ENCODE measurements around the gene NT5M. TPM values are rescaled to one million over a fixed set of nuclear protein-coding genes. Genes with fewer than 3 reads are reported as not detected.

NT5M gene
- total RNA-seq, 2 donors from 2014 or later = 0.92 TPM; not detected in 1

DNA sequence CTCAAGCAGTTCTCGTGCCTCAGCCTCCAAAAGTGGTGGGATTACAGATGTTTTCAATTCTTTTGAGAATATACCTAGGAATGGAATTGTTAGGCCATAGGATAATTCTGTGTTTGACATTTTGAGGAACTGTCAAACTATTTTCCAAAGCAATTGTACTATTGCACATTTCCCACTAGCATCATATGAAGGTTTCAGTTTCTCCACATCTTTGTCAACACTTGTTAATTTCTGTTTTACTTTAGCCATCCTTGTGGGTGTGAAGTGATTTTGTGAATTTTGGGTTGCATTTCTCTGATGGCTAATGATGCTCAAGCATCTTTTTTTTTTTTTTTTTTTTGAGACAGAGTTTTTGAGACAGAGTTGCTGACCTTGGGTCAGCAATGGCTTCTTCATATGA is 6.2 kb downstream of the NT5M start:
- TF ChIP-seq, protein P1, sequence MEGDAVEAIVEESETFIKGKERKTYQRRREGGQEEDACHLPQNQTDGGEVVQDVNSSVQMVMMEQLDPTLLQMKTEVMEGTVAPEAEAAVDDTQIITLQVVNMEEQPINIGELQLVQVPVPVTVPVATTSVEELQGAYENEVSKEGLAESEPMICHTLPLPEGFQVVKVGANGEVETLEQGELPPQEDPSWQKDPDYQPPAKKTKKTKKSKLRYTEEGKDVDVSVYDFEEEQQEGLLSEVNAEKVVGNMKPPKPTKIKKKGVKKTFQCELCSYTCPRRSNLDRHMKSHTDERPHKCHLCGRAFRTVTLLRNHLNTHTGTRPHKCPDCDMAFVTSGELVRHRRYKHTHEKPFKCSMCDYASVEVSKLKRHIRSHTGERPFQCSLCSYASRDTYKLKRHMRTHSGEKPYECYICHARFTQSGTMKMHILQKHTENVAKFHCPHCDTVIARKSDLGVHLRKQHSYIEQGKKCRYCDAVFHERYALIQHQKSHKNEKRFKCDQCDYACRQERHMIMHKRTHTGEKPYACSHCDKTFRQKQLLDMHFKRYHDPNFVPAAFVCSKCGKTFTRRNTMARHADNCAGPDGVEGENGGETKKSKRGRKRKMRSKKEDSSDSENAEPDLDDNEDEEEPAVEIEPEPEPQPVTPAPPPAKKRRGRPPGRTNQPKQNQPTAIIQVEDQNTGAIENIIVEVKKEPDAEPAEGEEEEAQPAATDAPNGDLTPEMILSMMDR (IDR thresholded peaks at IDR 0.05) = no peak
- H3K4me1 ChIP-seq (ENCODE audit: control insufficient read depth in 1 of 2, low read depth in 2 of 2) = peaks cover 0 to 2% of the 10 kb centered on the region in 2 donors
- H3K9me3 ChIP-seq = no peaks in the 10 kb centered on the region
- H3K27me3 ChIP-seq (replicated peaks; ENCODE audit: insufficient read depth) = no peaks in the 10 kb centered on the region
- H3K36me3 ChIP-seq = no peaks in the 10 kb centered on the region
- no peak overlapping the region for H3K4me3 ChIP-seq
- DNase-seq (ENCODE audit: low spot score) = no peak
- no peak overlapping the region for H3K27ac ChIP-seq
- no peak for ATAC-seq (ENCODE audit: insufficient number of reproducible peaks, low FRiP score, low read depth)

DNA sequence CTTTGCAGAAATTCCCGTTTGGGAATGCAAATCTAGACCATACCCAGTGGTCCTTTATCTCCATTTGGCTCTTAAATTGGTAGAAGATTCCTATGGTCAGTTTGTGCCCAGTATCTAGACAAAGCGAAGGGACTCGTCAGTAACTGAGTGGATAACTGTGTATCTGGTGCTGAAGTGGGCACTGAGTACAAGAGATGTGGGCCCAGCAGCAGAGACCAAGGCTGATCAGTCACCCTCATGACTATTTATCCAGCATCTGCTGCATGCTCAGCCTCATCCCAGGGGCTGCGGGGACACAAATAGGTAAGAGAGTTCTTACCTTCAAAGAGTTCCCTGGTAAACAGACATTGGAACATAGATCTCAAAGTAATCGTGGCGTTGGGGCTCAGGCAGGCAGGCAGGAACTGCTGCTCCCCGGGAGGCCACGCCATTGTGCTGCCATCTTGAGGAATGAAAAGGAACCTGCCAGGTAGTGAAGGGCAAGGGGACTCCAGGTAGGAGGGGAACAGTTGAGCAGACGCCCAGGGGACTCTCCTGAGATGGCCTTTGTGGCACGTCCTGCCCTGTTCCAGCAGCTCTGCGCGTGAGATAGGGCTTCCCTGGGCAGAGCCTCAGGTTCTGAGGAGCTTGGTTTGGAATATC is 10.3 kb downstream of the NT5M start:
- ATAC-seq (ENCODE audit: insufficient number of reproducible peaks, low FRiP score, low read depth) (no peak), DNase-seq (ENCODE audit: low spot score) (no peak)
- TF ChIP-seq, protein P1 (IDR thresholded peaks at IDR 0.05) = peak; percentile 17
- H3K27me3 ChIP-seq (replicated peaks; ENCODE audit: insufficient read depth) = no peaks in the 10 kb centered on the region
- no peaks in the 10 kb centered on the region for H3K9me3 ChIP-seq
- no peak overlapping the region for H3K27ac ChIP-seq
- H3K4me1 ChIP-seq (ENCODE audit: control insufficient read depth in 1 of 2, low read depth in 2 of 2) = no peaks in the 10 kb centered on the region
- H3K36me3 ChIP-seq = no peaks in the 10 kb centered on the region
- no peak overlapping the region for H3K4me3 ChIP-seq

DNA sequence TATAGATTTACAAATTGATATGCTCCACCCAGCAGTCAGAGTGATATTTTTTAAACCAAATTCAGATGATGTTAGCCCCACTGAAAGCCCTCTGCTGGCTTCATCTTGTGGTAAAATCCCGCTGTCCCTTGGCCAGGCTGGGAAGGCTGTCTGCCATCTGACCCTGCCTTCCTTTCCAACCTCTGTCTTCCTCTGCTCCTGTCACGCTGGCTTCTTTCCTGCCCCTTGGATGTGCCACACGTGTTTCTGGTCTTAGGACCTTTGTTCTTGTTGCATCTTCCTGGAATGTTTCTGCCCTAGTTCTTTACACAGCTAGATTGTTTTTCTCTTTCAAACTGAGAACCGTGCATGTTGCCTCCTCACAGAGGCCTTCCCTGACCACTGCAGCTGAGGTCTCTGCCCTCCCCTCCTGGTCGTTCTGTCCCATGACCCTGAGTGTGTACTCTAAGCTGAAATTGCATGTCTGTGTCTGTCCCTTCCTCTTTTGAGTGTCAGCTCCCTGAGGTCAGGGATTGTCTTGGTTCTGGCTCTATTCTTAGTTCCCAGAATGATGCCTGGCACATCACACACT is 11.4 kb downstream of the NT5M start:
- Histone ChIP-seq H3K9me3 (no peaks in the 10 kb centered on the region), H3K27me3 (replicated peaks; ENCODE audit: insufficient read depth) (no peaks in the 10 kb centered on the region), H3K36me3 (no peaks in the 10 kb centered on the region), H3K27ac (no peak overlapping the region), H3K4me3 (no peak overlapping the region), H3K4me1 (ENCODE audit: control insufficient read depth in 1 of 2, low read depth in 2 of 2) (no peaks in the 10 kb centered on the region)
- no peak for DNase-seq (ENCODE audit: low spot score)
- no peak for ATAC-seq (ENCODE audit: insufficient number of reproducible peaks, low FRiP score, low read depth)
- TF ChIP-seq, protein P1 (IDR thresholded peaks at IDR 0.05) = no peak

DNA sequence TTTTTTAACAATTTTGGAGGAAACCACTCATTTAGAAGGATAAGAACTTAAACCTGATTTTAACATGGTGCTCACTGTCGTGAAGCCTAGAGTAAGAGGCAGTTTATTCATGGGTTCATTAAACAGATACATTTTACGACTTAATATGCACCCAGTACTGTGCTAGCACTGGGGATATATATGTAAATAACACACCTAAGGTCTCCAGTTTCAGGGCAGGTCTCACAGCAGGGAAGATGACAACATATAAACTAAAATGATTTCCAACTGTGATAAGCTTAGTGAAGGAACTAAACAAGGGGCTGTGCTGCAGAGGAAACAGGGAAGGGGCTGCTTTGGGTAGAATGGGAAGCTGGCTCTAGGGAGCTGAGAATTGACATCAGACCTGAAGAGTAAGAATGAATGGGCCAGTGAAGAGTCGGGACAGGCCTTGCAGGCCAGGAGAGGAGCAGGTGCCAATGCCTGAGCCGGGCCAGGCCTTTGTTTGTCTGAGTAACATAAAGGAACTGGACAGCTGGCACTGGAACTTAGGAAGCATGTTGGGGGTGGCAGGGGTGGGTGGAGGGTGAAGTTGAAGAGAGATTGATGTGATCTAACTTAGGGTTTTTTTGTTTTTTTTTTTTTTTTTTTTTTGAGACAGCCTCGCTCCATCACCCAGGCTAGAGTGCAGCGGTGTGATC is 12.1 kb downstream of the NT5M start:
- Histone ChIP-seq H3K9me3 (no peaks in the 10 kb centered on the region), H3K27me3 (replicated peaks; ENCODE audit: insufficient read depth) (no peaks in the 10 kb centered on the region), H3K4me1 (ENCODE audit: control insufficient read depth in 1 of 2, low read depth in 2 of 2) (no peaks in the 10 kb centered on the region), H3K27ac (no peak overlapping the region), H3K36me3 (no peaks in the 10 kb centered on the region), H3K4me3 (no peak overlapping the region)
- no peak for DNase-seq (ENCODE audit: low spot score)
- no peak for ATAC-seq (ENCODE audit: insufficient number of reproducible peaks, low FRiP score, low read depth)
- TF ChIP-seq, protein P1 (IDR thresholded peaks at IDR 0.05) = no peak

DNA sequence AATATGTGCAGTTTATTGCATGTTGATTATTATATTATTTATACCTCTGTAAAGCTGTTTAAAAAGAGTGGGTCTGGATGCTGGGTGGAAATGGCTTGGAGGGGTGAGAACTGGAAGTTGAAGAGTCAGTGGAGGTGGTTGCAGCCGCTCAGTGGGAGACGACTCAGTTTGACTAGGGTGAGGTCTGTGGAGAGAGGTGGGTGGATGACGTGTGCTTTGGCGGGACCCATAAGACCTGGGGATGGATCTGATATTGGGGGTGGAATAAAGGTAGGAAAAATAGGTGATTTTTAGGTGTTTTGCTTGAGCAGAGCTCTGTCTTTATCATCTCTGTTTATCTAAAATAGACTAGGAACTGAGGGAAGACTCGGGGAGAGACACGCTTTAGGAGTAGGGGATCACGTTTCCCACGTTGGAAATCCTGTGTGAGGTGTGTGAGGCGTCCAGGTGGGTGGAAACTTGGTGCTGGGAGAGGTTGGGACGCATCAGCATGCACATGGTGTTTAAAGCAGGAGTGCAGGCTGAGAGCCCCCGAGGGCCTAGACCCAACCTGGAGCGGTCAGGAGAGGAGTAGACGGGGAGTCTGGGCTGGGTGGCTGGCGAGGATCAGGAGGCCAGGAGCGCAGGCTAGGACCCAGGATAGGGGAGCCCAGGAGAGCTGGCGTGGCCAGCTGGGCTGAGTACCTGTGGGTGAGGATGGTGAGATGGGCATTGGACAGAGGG is 17.2 kb downstream of the NT5M start:
- no peaks in the 10 kb centered on the region for H3K27me3 ChIP-seq (replicated peaks; ENCODE audit: insufficient read depth)
- H3K27ac ChIP-seq = no peak overlapping the region
- H3K9me3 ChIP-seq = no peaks in the 10 kb centered on the region
- TF ChIP-seq, protein P1 (IDR thresholded peaks at IDR 0.05) = no peak
- no peaks in the 10 kb centered on the region for H3K4me1 ChIP-seq (ENCODE audit: control insufficient read depth in 1 of 2, low read depth in 2 of 2)
- H3K36me3 ChIP-seq = no peaks in the 10 kb centered on the region
- DNase-seq (ENCODE audit: low spot score) (no peak), ATAC-seq (ENCODE audit: insufficient number of reproducible peaks, low FRiP score, low read depth) (no peak)
- no peak overlapping the region for H3K4me3 ChIP-seq

Measured in thoracic aorta (tissue), 2 donors.